HEK293 (cell line): ENCODE data around the gene CIPC.

Experiments
- CTCF ChIA-PET: fragments of 350-600 bp; formaldehyde crosslinking; extraction: SDS; loops from one replicate; lab custom pipeline; 2021; ENCODE audit warnings: antibody characterized with exemption; lab: Yijun Ruan, JAX
- POLR2A ChIA-PET: fragments of 300-600 bp; formaldehyde crosslinking; extraction: SDS; loops from one replicate; lab custom pipeline; 2020; ENCODE audit warnings: antibody characterized with exemption, inconsistent platforms; lab: Yijun Ruan, JAX
- H3K27ac ChIP-seq: fragments of 200-500 bp; sonication (Bioruptor generic); 2 replicates; pipeline ENCODE4 v1.5.1; 2014; ENCODE audit warnings: low read depth, low read length, control low read depth, inconsistent platforms; ENCODE audit errors: extremely low read depth
- H3K36me3 ChIP-seq, 2 experiments: fragments of 200-500 bp in 1 of 2; sonication (Bioruptor generic) in 1 of 2; 1 replicate in 1 of 2; 2 replicates in 1 of 2; pipeline ENCODE4 v1.5.1; 2014 to 2017; ENCODE audit warnings: inconsistent platforms in 2 of 2, low read length in 2 of 2; ENCODE audit not compliant: control insufficient read depth in 2 of 2, insufficient read depth in 1 of 2
- H3K4me1 ChIP-seq: fragments of 200-500 bp; sonication (Bioruptor generic); 2 replicates; pipeline ENCODE4 v1.5.1; 2014; ENCODE audit warnings: mild to moderate bottlenecking, low read length, inconsistent platforms; ENCODE audit not compliant: control insufficient read depth, insufficient read depth
- H3K4me3 ChIP-seq: 2 replicates; pipeline ENCODE4 v1.5.1; 2011; ENCODE audit warnings: low read depth, mild to moderate bottlenecking, control low read depth, low read length, moderate library complexity
- H3K9me3 ChIP-seq: fragments of 200-500 bp; sonication (Bioruptor generic); 2 replicates; pipeline ENCODE4 v1.5.1; 2014; ENCODE audit warnings: low read depth, low read length, inconsistent platforms; ENCODE audit not compliant: control insufficient read depth, insufficient read depth
- BCL11B ChIP-seq: fragments of 450-650 bp; formaldehyde crosslinking; IDR thresholded peaks from 2 replicates; pipeline ENCODE4 v1.5.1; 2016; ENCODE audit warnings: low read depth, missing biosample characterization, missing genetic modification characterization
- GLIS1 ChIP-seq: fragments of 450-650 bp; formaldehyde crosslinking; IDR thresholded peaks from 2 replicates; pipeline ENCODE4 v1.5.1; 2016; ENCODE audit warnings: missing biosample characterization, missing genetic modification characterization
- GLIS2 ChIP-seq: fragments of 450-650 bp; formaldehyde crosslinking; IDR thresholded peaks from 2 replicates; pipeline ENCODE4 v1.5.1; 2016; ENCODE audit warnings: missing biosample characterization, missing genetic modification characterization
- IKZF3 ChIP-seq: fragments of 450-650 bp; IDR thresholded peaks from 2 replicates; pipeline ENCODE4 v1.5.0; 2018; ENCODE audit warnings: missing biosample characterization, mild to moderate bottlenecking, missing genetic modification characterization, moderate library complexity
- KLF1 ChIP-seq: fragments of 450-650 bp; formaldehyde crosslinking; IDR thresholded peaks from 2 replicates; pipeline ENCODE4 v1.5.1; 2016; ENCODE audit warnings: missing biosample characterization, missing genetic modification characterization
- KLF8 ChIP-seq: fragments of 450-650 bp; formaldehyde crosslinking; IDR thresholded peaks from 2 replicates; pipeline ENCODE4 v1.5.1; 2016; ENCODE audit warnings: missing biosample characterization, missing genetic modification characterization
- OSR2 ChIP-seq: fragments of 450-650 bp; formaldehyde crosslinking; IDR thresholded peaks from 2 replicates; pipeline ENCODE4 v1.5.1; 2016; ENCODE audit warnings: missing biosample characterization, missing genetic modification characterization
- SCRT1 ChIP-seq: fragments of 450-650 bp; formaldehyde crosslinking; IDR thresholded peaks from 2 replicates; pipeline ENCODE4 v1.5.1; 2016; ENCODE audit warnings: missing biosample characterization, missing genetic modification characterization, borderline replicate concordance
- ZBTB10 ChIP-seq: fragments of 450-650 bp; formaldehyde crosslinking; IDR thresholded peaks from 2 replicates; pipeline ENCODE4 v1.5.1; 2016; ENCODE audit warnings: missing biosample characterization, missing genetic modification characterization
- ZBTB7A ChIP-seq: fragments of 450-650 bp; formaldehyde crosslinking; IDR thresholded peaks from 2 replicates; pipeline ENCODE4 v1.5.1; 2016; ENCODE audit warnings: low read depth, missing biosample characterization, missing genetic modification characterization
- ZNF175 ChIP-seq: fragments of 450-650 bp; formaldehyde crosslinking; IDR thresholded peaks from 2 replicates; pipeline ENCODE4 v1.5.1; 2016; ENCODE audit warnings: missing biosample characterization, missing genetic modification characterization
- ZNF18 ChIP-seq: fragments of 450-650 bp; formaldehyde crosslinking; IDR thresholded peaks from 2 replicates; pipeline ENCODE4 v1.5.1; 2016; ENCODE audit warnings: missing biosample characterization, missing genetic modification characterization
- ZNF19 ChIP-seq: fragments of 450-650 bp; formaldehyde crosslinking; IDR thresholded peaks from 2 replicates; pipeline ENCODE4; 2016; ENCODE audit warnings: missing biosample characterization, missing genetic modification characterization, low read depth
- ZNF24 ChIP-seq: fragments of 450-650 bp; formaldehyde crosslinking; IDR thresholded peaks from 2 replicates; pipeline ENCODE4 v1.5.1; 2016; ENCODE audit warnings: missing biosample characterization, missing genetic modification characterization
- ZNF266 ChIP-seq: fragments of 450-650 bp; formaldehyde crosslinking; IDR thresholded peaks from 2 replicates; pipeline ENCODE4 v1.5.1; 2016; ENCODE audit warnings: missing biosample characterization, missing genetic modification characterization, low read depth
- ZNF280C ChIP-seq: fragments of 450-650 bp; formaldehyde crosslinking; IDR thresholded peaks from 2 replicates; pipeline ENCODE4 v1.5.1; 2016; ENCODE audit warnings: missing biosample characterization, missing genetic modification characterization
- ZNF280D ChIP-seq: fragments of 450-650 bp; formaldehyde crosslinking; IDR thresholded peaks from 2 replicates; pipeline ENCODE4 v1.5.1; 2016; ENCODE audit warnings: missing biosample characterization, missing genetic modification characterization
- ZNF37A ChIP-seq: fragments of 450-650 bp; IDR thresholded peaks from 2 replicates; pipeline ENCODE4 v1.5.1; 2018; ENCODE audit warnings: missing biosample characterization, missing genetic modification characterization
- ZNF423 ChIP-seq: fragments of 450-650 bp; formaldehyde crosslinking; IDR thresholded peaks from 2 replicates; pipeline ENCODE4 v1.5.1; 2016; ENCODE audit warnings: missing biosample characterization, missing genetic modification characterization
- ZNF433 ChIP-seq: fragments of 450-650 bp; formaldehyde crosslinking; IDR thresholded peaks from 2 replicates; pipeline ENCODE4 v1.5.1; 2016; ENCODE audit warnings: missing biosample characterization, missing genetic modification characterization, low read depth
- ZNF529 ChIP-seq: fragments of 450-650 bp; formaldehyde crosslinking; IDR thresholded peaks from 2 replicates; pipeline ENCODE4 v1.5.1; 2017; ENCODE audit warnings: missing genetic modification characterization, missing biosample characterization; ENCODE audit not compliant: insufficient replicate concordance
- ZNF561 ChIP-seq: fragments of 450-650 bp; IDR thresholded peaks from 2 replicates; pipeline ENCODE4 v1.5.1; 2018; ENCODE audit warnings: missing biosample characterization, missing genetic modification characterization, borderline replicate concordance
- ZNF580 ChIP-seq: fragments of 450-650 bp; formaldehyde crosslinking; IDR thresholded peaks from 2 replicates; pipeline ENCODE4 v1.5.1; 2016; ENCODE audit warnings: missing biosample characterization, missing genetic modification characterization
- ZNF670 ChIP-seq: fragments of 450-650 bp; formaldehyde crosslinking; IDR thresholded peaks from 2 replicates; pipeline ENCODE4 v1.5.1; 2016; ENCODE audit warnings: missing biosample characterization, missing genetic modification characterization, low read depth
- ZNF76 ChIP-seq: fragments of 450-650 bp; formaldehyde crosslinking; IDR thresholded peaks from 2 replicates; pipeline ENCODE4; 2016; ENCODE audit warnings: low read depth, missing biosample characterization, missing genetic modification characterization, borderline replicate concordance
- ZNF785 ChIP-seq: fragments of 450-650 bp; formaldehyde crosslinking; IDR thresholded peaks from 2 replicates; pipeline ENCODE4 v1.5.1; 2016; ENCODE audit warnings: missing biosample characterization, missing genetic modification characterization

Gene CIPC

GRCh38 chr14:77064521-77065178, 33.4 kb upstream of the CIPC start:
- POLR2A ChIA-PET = interaction anchor here (0.8 kb wide), 1 partner anchor 79 kb away, joined by 4 read pairs; no protein-coding TSS in a partner anchor
- Histone ChIP-seq H3K9me3 (no peaks in the 10 kb centered on the region), H3K27ac (no peak overlapping the region), H3K4me3 (no peak overlapping the region), H3K36me3 (no peaks in the 10 kb centered on the region), H3K4me1 (no peaks in the 10 kb centered on the region)
- TF ChIP-seq GLIS1 (no peak), ZNF433 (tag by site-specific recombination) (no peak), ZNF175 (tag by site-specific recombination) (no peak), ZNF670 (tag by site-specific recombination) (no peak), KLF8 (tag by site-specific recombination) (no peak), ZNF24 (tag by site-specific recombination) (no peak), ZNF280C (tag by site-specific recombination) (no peak), BCL11B (tag by site-specific recombination) (no peak), SCRT1 (no peak), ZNF19 (tag by site-specific recombination) (no peak), ZNF266 (tag by site-specific recombination) (no peak), KLF1 (tag by site-specific recombination) (no peak), ZNF76 (no peak), ZNF18 (tag by site-specific recombination) (no peak), ZNF37A (no peak), ZNF529 (no peak), ZNF423 (tag by site-specific recombination) (no peak), ZNF580 (tag by site-specific recombination) (no peak)
- CTCF ChIA-PET = interaction anchor here (0.9 to 16.9 kb wide), 5 partner anchors 11 to 193 kb away, joined by 3 to 461 read pairs (median 12); no protein-coding TSS in a partner anchor

GRCh38 chr14:77065851-77066577, 32.0 kb upstream of the CIPC start:
- no peaks in the 10 kb centered on the region for H3K4me1 ChIP-seq
- no peaks in the 10 kb centered on the region for H3K9me3 ChIP-seq
- CTCF ChIA-PET = interaction anchor here (0.5 to 16.9 kb wide), 5 partner anchors 16 to 195 kb away, joined by 3 to 461 read pairs (median 4); no protein-coding TSS in a partner anchor
- no peak overlapping the region for H3K27ac ChIP-seq
- POLR2A ChIA-PET = interaction anchor here (0.8 kb wide), 1 partner anchor 80 kb away, joined by 4 read pairs; no protein-coding TSS in a partner anchor
- no peaks in the 10 kb centered on the region for H3K36me3 ChIP-seq
- H3K4me3 ChIP-seq = no peak overlapping the region
- no peak for TF ChIP-seq GLIS2 (tag by site-specific recombination)
- TF ChIP-seq ZNF280D = no peak
- no peak for TF ChIP-seq OSR2
- no peak for TF ChIP-seq ZNF561
- no peak for TF ChIP-seq IKZF3
- TF ChIP-seq ZBTB10 (tag by site-specific recombination) = no peak
- TF ChIP-seq ZBTB7A (tag by site-specific recombination) = no peak
- no peak for TF ChIP-seq ZNF785 (tag by site-specific recombination)
